ENCODE data around the gene EXOSC7.

GRCh38 chr3:45008117-45008516 lies 32.1 kb downstream of the EXOSC7 start:
- TF ChIP-seq CTCF (IDR thresholded peaks at IDR 0.05): no peak
- no peak for TF ChIP-seq POLR2A (IDR thresholded peaks at IDR 0.05)

Data from thyroid gland (tissue), 4 donors.